ACC112 (cell line): ENCODE data around the gene RPS6KA1.
A peak's percentile ranks its signal among the peaks of the same experiment; 100 is the strongest.

Experiments
- H2AFZ ChIP-seq: fragments of 200-600 bp; sonication (generic); one replicate; pipeline ENCODE4 v1.6.0; 2017; ENCODE audit warnings: antibody characterized with exemption, low read length; ENCODE audit not compliant: unreplicated experiment
- H3K27ac ChIP-seq: fragments of 200-600 bp; sonication (generic); 2 replicates; pipeline ENCODE4 v1.5.1; 2014; ENCODE audit warnings: low read depth, mild to moderate bottlenecking, antibody characterized with exemption, low read length, moderate library complexity
- H3K27me3 ChIP-seq: fragments of 200-600 bp; sonication (generic); 2 replicates; pipeline ENCODE4 v1.6.1; 2014; ENCODE audit warnings: mild to moderate bottlenecking, antibody characterized with exemption, low read length, moderate library complexity, mixed read lengths; ENCODE audit not compliant: insufficient read depth
- H3K36me3 ChIP-seq: fragments of 200-600 bp; sonication (generic); 2 replicates; pipeline ENCODE4 v1.6.1; 2016; ENCODE audit warnings: mild to moderate bottlenecking, antibody characterized with exemption, low read length, moderate library complexity, mixed read lengths; ENCODE audit not compliant: insufficient read depth
- H3K4me1 ChIP-seq: fragments of 200-600 bp; sonication (generic); one replicate; pipeline ENCODE4 v1.6.1; 2016; ENCODE audit warnings: low read length, mixed read lengths; ENCODE audit not compliant: insufficient read depth, unreplicated experiment, control insufficient read depth
- H3K4me3 ChIP-seq: fragments of 200-600 bp; sonication (generic); 2 replicates; pipeline ENCODE4 v1.5.1; 2014; ENCODE audit warnings: mild to moderate bottlenecking, low read depth, low read length
- H3K79me2 ChIP-seq: fragments of 200-600 bp; sonication (generic); one replicate; pipeline ENCODE4 v1.6.0; 2016; ENCODE audit warnings: low read length; ENCODE audit not compliant: control insufficient read depth, unreplicated experiment, insufficient read depth

Gene RPS6KA1

GRCh38 chr1:26531651-26532131 is 2.1 kb downstream of the RPS6KA1 start:
- Histone ChIP-seq H3K4me1 (peaks cover 10% of the 10 kb centered on the region), H3K4me3 (no peak overlapping the region), H3K36me3 (no peaks in the 10 kb centered on the region), H2AFZ (no peak overlapping the region), H3K79me2 (no peaks in the 10 kb centered on the region), H3K27me3 (no peaks in the 10 kb centered on the region), H3K27ac (no peak overlapping the region)

- Histone ChIP-seq H3K27ac (no peak overlapping the region), H3K4me1 (peaks cover 10% of the 10 kb centered on the region), H3K36me3 (no peaks in the 10 kb centered on the region), H3K27me3 (no peaks in the 10 kb centered on the region), H3K4me3 (no peak overlapping the region), H3K79me2 (no peaks in the 10 kb centered on the region), H2AFZ (no peak overlapping the region)
Observed at GRCh38 chr1:26533951-26534509, 4.5 kb downstream of the RPS6KA1 start.

GRCh38 chr1:26535201-26535600 is 5.6 kb downstream of the RPS6KA1 start:
- peaks cover 9% of the 10 kb centered on the region for H3K4me1 ChIP-seq
- no peak overlapping the region for H3K4me3 ChIP-seq
- no peaks in the 10 kb centered on the region for H3K27me3 ChIP-seq
- H3K36me3 ChIP-seq = no peaks in the 10 kb centered on the region
- H3K79me2 ChIP-seq = no peaks in the 10 kb centered on the region
- no peak overlapping the region for H3K27ac ChIP-seq
- H2AFZ ChIP-seq = no peak overlapping the region

- no peaks in the 10 kb centered on the region for H3K27me3 ChIP-seq
- no peak overlapping the region for H3K4me3 ChIP-seq
- no peak overlapping the region for H3K27ac ChIP-seq
- H2AFZ ChIP-seq = no peak overlapping the region
- H3K4me1 ChIP-seq = peaks cover under 1% of the 10 kb centered on the region
- no peaks in the 10 kb centered on the region for H3K36me3 ChIP-seq
- H3K79me2 ChIP-seq = no peaks in the 10 kb centered on the region
Observed at GRCh38 chr1:26536081-26536480, 6.5 kb downstream of the RPS6KA1 start.

- H2AFZ ChIP-seq = no peak overlapping the region
- no peak overlapping the region for H3K4me3 ChIP-seq
- no peaks in the 10 kb centered on the region for H3K27me3 ChIP-seq
- no peaks in the 10 kb centered on the region for H3K36me3 ChIP-seq
- H3K79me2 ChIP-seq = no peaks in the 10 kb centered on the region
- no peak overlapping the region for H3K27ac ChIP-seq
- peaks cover under 1% of the 10 kb centered on the region for H3K4me1 ChIP-seq
Observed at GRCh38 chr1:26536521-26536920, 7.0 kb downstream of the RPS6KA1 start.

GRCh38 chr1:26537951-26538352 is 8.4 kb downstream of the RPS6KA1 start:
- no peak overlapping the region for H3K4me3 ChIP-seq
- H3K4me1 ChIP-seq = peaks cover 13% of the 10 kb centered on the region
- no peaks in the 10 kb centered on the region for H3K36me3 ChIP-seq
- H3K27me3 ChIP-seq = no peaks in the 10 kb centered on the region
- H2AFZ ChIP-seq = no peak overlapping the region
- H3K27ac ChIP-seq = no peak overlapping the region
- no peaks in the 10 kb centered on the region for H3K79me2 ChIP-seq

- Histone ChIP-seq H3K27me3 (no peaks in the 10 kb centered on the region), H3K27ac (no peak overlapping the region), H3K36me3 (no peaks in the 10 kb centered on the region), H3K4me3 (no peak overlapping the region), H3K79me2 (no peaks in the 10 kb centered on the region), H3K4me1 (peaks cover 13% of the 10 kb centered on the region), H2AFZ (no peak overlapping the region)
Observed at GRCh38 chr1:26538480-26539412, 9.2 kb downstream of the RPS6KA1 start.

GRCh38 chr1:26539722-26540121 is 10.2 kb downstream of the RPS6KA1 start:
- no peak overlapping the region for H3K4me3 ChIP-seq
- no peaks in the 10 kb centered on the region for H3K79me2 ChIP-seq
- no peak overlapping the region for H2AFZ ChIP-seq
- H3K4me1 ChIP-seq = peaks cover 13% of the 10 kb centered on the region
- H3K27me3 ChIP-seq = no peaks in the 10 kb centered on the region
- no peaks in the 10 kb centered on the region for H3K36me3 ChIP-seq
- H3K27ac ChIP-seq = no peak overlapping the region

- Histone ChIP-seq H3K79me2 (no peaks in the 10 kb centered on the region), H3K27ac (no peak overlapping the region)
Observed at GRCh38 chr1:26540351-26540750, 10.8 kb downstream of the RPS6KA1 start.

GRCh38 chr1:26541431-26541815 is 11.9 kb downstream of the RPS6KA1 start:
- H3K4me1 ChIP-seq = peaks cover 13% of the 10 kb centered on the region
- H3K79me2 ChIP-seq = no peaks in the 10 kb centered on the region
- H2AFZ ChIP-seq = no peak overlapping the region
- H3K27ac ChIP-seq = 0 out of 2 replicates have a peak overlapping the region, but pooled peaks have one; percentile 13
- H3K36me3 ChIP-seq = no peaks in the 10 kb centered on the region
- no peaks in the 10 kb centered on the region for H3K27me3 ChIP-seq
- no peak overlapping the region for H3K4me3 ChIP-seq

More at GRCh38 chr1:26540351-26540750, 10.8 kb downstream of the RPS6KA1 start:
- Histone ChIP-seq H3K4me3 (no peak overlapping the region), H3K4me1 (peaks cover 13% of the 10 kb centered on the region), H3K36me3 (no peaks in the 10 kb centered on the region), H2AFZ (no peak overlapping the region), H3K27me3 (no peaks in the 10 kb centered on the region)
